ENCODE measurements around the gene LRRTM4. TPM values are rescaled to one million over a fixed set of nuclear protein-coding genes. Genes with fewer than 3 reads are reported as not detected.

Gene LRRTM4
- polyA plus RNA-seq, 3 donors = 1.2 to 1.8 (median 1.8) TPM

DNA sequence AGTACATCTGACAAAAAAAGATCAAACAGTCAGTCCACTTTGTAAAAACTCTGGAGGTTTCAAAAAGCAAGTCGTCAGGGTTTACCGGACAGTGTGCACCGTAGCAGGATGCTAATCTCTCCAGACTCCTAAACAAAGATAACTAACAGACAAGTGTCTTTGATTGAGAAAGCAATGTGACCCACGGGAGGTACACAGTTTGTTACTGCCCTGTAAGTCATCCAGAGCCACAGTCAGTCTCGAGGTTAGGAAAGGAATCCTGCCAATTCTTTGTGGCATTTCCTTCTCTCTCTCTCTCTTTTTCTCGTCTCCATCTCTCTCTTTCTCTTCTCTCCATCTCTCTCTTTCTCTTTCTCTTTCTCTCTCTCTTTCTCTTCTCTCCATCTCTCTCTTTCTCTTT, 42.8 kb downstream of the LRRTM4 start:
- no peak for DNase-seq (ENCODE audit: low read depth in 3 of 3, low spot score in 2 of 3)

DNA sequence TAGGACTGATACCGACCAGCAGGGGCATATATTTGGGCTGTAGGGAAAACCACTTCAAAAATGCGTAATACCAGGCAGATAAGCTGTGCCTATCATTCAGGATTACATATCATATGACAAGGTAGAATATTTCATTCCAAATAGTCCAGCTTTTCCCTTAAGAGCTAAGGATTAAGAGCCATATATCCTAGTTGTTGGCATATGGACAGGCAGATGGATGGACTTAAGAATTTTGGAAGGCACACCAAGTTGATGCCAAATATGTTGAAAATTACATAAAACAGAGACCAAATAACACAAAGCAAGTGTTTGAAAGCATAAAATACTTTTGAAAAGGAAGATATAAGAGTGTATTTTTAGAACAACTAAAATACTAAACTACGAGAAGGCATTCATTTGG, 52.1 kb downstream of the LRRTM4 start:
- no peak for DNase-seq (ENCODE audit: low read depth in 3 of 3, low spot score in 2 of 3)

DNA sequence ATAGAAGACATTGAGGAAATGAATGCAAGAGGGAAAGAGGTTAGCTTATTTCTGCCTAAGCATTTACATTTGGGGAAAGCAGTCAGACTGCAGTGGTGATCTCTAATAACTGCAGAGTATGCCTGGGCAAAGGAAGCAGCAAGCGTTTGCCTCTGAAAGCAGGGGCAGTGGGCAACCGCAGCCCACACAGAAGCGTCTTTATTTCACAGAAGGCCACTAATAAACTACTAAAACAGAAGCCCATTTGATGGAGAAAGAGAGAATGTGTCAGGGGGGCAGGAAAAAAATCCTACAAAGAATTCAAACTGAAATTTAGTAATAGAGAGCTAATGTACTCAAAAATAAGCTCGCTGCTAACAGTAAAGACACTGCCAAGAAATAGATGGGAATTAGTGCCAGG, 53.1 kb downstream of the LRRTM4 start:
- DNase-seq (ENCODE audit: low read depth in 3 of 3, low spot score in 2 of 3) = no peak

GRCh38 chr2:77459840-77460239, 62.3 kb downstream of the LRRTM4 start:
- no peak for DNase-seq (ENCODE audit: low read depth in 3 of 3, low spot score in 2 of 3)

DNA sequence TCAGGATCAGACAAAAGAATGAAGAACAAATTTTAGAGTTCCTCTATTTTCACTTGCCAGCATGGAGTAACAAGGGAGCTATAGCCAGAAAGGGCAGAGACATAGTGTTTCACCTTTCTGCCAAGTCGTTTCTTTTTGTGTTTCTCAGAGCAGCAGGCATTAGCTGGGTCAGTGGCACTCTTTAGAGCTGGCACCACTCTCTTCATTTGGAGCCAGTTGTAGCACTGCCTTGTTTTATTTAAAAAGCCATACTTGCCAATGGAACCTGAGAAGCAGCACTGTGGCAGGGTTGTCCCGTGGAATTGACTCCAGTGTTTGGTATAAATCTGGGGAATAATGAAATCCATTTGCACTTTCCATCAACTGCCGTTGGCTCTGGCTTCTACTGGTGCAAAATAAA, 64.0 kb downstream of the LRRTM4 start:
- no peak for DNase-seq (ENCODE audit: low read depth in 3 of 3, low spot score in 2 of 3)

DNA sequence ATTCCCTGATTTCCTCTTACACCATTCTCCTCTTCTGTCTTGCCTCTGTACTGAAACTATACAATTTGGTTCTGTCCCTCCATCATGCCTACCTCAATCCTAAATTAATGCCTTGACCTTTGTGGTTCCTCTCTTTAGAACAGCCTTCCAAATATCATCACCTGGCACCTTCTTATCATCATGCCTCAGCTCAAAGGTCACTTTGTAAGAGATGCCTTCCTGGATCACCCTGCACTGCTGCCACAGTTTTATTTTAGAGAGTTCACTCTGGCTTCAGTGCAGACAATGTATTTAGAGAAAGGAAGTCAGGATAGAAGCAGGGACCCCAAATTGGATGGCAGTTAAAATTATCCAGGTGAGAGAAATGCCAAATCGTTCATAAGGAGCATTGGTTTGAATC, 64.5 kb downstream of the LRRTM4 start:
- DNase-seq (ENCODE audit: low read depth in 3 of 3, low spot score in 2 of 3) = no peak

GRCh38 chr2:77443076-77443475, 79.1 kb downstream of the LRRTM4 start:
- DNase-seq (ENCODE audit: low read depth in 3 of 3, low spot score in 2 of 3) = no peak

DNA sequence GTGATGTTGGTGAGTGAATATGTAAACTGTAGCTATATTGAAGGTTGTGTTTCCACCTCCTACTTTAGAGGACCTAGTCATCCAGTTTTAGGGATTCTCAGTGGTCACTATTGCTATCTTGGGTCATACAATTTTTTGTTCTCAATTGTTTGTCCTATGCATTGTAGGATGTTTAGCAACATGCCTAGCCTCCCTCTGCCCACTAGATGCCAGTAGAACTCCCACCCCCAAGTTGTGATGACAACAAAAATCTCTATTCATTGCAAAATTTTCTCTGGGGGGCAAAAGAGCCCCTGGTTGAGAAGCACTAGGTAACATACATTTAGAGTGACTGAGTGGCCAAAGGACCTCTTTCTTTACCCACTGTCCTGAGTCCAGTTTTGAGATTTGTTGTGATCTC, 87.3 kb downstream of the LRRTM4 start:
- no peak for DNase-seq (ENCODE audit: low read depth in 3 of 3, low spot score in 2 of 3)

DNA sequence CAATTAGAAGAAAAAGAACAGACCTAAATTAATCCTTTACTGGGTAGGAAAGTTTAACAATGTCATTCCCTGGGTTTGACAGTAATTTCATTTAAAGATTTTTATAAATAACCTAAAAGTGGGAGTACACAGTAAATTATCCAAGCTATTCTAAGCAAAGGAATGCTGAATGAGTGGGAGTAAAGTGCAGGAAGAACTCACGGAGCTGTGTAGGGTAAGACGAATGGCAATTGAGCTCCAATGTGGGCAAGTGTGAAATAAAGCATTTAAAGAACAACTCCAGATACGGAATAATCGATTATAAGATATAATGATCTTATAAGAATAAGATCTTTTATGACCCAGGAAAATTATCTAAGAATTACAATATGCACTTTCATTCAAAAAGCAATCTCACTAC, 93.2 kb downstream of the LRRTM4 start:
- no peak for DNase-seq (ENCODE audit: low read depth in 3 of 3, low spot score in 2 of 3)

GRCh38 chr2:77421971-77422370, 100.2 kb downstream of the LRRTM4 start:
- no peak for DNase-seq (ENCODE audit: low read depth in 3 of 3, low spot score in 2 of 3)

DNA sequence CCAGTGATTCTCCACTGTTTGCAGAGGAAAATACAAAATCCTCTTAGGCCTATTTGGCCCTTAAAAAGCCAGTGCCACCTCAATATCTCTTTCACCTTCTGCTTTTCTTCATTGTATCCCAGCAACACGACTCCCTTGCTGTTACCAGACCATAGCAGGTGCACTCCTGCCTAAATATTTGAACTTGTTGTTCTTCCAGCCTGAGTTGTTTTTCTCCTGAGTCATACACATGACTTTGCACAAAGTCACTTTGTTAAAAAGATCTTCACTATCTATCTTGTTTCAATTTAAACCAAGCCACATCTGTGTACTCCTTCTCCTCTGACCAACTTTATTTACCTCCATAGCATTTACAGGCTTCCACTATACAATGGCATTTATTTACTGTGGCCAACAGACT, 103.6 kb downstream of the LRRTM4 start:
- DNase-seq (ENCODE audit: low read depth in 3 of 3, low spot score in 2 of 3) = no peak

- no peak for DNase-seq (ENCODE audit: low read depth in 3 of 3, low spot score in 2 of 3)
Measured at GRCh38 chr2:77404189-77404588, 118.0 kb downstream of the LRRTM4 start.

DNA sequence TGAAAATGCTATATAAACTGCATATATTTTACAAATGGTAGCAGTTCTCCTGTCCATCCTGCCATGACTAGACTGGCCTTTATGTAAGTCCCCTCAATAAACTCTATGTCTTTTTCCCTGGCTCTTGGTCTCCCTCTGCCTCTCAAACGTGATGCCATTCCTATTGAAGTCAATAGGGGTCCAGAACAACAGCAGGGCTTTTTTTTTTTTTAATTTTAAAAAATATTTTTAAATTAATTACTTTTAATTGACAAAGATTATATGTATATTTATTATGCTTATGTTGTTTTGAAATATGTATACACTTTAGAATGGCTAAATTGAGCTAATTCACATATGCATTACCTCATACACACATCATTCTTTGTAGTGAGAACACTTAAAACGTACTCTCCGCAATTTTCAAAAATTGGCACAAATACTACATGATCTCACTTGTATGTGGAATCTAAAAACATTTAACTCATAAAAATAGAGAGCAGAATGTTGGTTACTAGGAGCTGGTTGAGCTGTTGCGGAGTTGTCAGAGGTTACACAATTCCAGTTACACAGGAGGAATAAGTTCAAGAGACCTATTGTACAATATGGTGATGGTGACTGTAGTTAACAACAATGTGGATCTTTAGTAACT, 123.1 kb downstream of the LRRTM4 start:
- no peak for DNase-seq (ENCODE audit: low read depth in 3 of 3, low spot score in 2 of 3)

GRCh38 chr2:77397763-77398162, 124.4 kb downstream of the LRRTM4 start:
- no peak for DNase-seq (ENCODE audit: low read depth in 3 of 3, low spot score in 2 of 3)

DNA sequence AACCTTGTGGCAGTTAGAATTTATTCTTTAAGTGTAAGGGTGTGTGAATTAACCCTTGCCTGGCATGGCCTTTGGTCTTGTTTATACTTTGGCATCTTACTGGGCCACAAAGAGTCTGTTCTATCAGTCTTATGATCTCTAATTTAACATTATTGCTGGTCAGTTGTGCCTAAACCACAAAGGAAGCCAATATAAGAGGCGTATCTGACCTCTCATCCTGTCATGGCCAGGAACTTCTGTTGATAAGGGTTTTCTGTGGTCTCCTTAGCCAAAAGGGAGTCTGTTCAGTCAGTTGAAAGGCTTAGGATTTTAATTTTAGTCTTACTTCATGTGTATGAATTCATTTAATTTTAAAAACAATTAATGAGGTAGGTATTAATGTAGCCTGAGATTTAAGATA, 127.2 kb downstream of the LRRTM4 start:
- no peak for DNase-seq (ENCODE audit: low read depth in 3 of 3, low spot score in 2 of 3)

DNA sequence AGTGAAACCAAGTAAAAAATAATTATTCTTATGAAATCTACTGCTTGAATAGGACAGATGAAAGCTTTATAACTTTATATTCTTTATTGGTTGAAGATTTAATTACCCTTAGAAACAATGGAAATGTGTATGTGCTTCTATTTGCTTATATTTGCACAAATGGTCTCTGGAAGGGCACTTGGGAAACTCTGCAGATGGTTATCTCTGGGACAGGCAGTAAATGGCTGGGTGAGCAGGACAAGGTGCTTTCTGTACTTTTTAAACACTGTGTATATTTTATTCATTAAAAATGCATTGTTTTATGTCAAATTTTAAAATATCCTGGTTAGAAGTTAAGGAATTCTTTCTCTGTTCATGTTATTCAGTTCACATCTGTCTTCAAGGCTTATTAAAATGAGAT, 131.1 kb downstream of the LRRTM4 start:
- no peak for DNase-seq (ENCODE audit: low read depth in 3 of 3, low spot score in 2 of 3)

DNA sequence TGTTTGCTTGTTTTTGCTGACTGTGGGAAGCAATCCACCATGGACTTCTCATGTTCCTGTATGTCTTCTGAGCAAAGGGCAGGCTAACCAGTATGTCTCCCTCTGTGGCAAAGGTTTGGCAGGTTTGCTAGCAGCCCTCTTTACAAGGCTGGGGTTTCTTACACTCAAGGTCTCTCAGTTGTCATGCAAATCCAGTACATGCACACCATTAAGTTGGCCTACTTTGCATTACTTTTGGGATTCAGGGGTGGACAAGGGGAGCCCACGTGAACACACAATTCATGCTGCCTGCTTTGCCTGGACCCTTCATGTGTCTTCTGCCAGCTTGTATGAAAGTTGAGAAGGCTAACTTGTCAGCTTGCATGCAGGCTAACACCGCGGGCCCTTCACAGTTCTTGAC, 134.9 kb downstream of the LRRTM4 start:
- no peak for DNase-seq (ENCODE audit: low read depth in 3 of 3, low spot score in 2 of 3)

- no peak for DNase-seq (ENCODE audit: low read depth in 3 of 3, low spot score in 2 of 3)
Measured at GRCh38 chr2:77372636-77373035, 149.5 kb downstream of the LRRTM4 start.

GRCh38 chr2:77370511-77370910, 151.7 kb downstream of the LRRTM4 start:
- no peak for DNase-seq (ENCODE audit: low read depth in 3 of 3, low spot score in 2 of 3)

DNA sequence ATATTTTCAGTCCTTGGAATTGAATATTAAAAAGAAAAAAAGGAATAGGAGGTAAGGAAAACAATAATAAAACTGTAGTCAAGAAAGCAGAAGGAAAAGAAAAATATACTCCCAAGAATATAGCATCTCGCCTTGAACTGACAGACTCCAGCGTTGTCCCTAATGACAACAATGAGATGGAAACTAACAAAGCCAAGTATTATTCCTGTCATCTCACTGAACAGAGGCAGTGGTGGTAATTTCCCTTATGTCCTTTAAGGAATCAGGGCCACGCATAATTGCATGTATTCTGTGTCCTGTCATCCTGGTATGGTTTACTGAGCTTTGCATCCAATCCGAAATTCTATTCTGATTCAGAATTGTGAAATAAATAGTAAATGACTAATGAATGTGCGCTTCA, 158.9 kb downstream of the LRRTM4 start:
- DNase-seq (ENCODE audit: low read depth in 3 of 3, low spot score in 2 of 3) = no peak

GRCh38 chr2:77348821-77349220, 173.4 kb downstream of the LRRTM4 start:
- DNase-seq (ENCODE audit: low read depth in 3 of 3, low spot score in 2 of 3) = no peak

DNA sequence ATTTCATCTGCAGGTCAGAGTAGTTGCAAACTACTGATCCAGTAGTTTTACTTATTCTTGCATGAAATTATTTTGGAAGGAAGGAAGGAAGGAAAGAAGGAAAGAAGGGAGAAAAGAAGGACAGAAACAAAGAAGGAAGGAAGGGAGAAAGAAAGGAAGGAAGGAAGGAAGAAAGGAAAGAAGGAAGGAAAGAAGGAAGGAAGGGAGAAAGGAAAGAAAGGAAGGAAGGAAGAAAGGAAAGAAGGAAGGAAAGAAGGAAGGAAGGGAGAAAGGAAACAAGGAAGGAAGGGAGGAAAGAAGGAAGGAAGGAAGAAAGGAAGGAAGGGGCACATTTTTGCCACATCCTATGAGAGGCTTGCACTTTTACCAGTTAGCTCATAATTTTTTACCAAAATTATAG, 186.2 kb downstream of the LRRTM4 start:
- no peak for DNase-seq (ENCODE audit: low read depth in 3 of 3, low spot score in 2 of 3)

All from right renal cortex interstitium (tissue), 3 donors.